ENCODE data around the gene FBLN1. TPM values are rescaled to one million over a fixed set of nuclear protein-coding genes. Genes with fewer than 3 reads are reported as not detected.

Gene FBLN1
- total RNA-seq, 1 experiment from 2014 or later: 183 TPM

DNA sequence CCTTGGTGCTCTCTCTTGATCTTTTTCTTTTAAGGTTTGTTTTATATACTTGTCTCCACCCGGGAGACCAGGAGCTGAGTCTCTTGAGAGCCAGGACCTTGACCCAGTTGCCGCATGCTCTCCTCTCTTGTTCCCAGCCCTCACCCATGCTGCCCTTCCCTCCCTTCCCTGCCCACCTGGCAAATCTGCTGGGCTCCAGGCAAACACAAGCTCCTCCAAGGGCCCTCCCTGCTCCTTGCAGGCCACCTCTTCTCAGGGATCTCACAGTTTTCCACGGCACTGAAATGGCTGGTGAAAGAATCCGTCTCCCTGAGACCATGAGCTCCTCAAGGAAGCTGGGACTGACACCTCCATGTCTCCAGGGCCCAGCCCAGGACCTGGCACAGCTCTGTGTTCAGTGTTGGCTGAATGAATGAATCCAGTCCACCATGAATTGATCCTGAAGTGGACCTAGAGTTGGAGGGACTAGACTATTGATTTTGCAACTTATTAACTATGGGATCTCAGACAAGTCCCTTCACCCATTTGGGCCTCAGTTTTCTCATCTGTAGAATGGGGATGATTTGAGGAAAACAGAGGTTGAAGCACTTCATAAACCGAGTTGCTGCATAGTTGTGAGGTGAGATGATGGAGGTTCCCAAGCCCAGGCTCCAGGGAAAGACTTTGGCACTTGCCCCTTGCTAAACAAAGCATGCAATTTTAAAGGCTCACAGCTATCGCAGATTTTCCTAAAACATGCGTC lies 25.1 kb upstream of the FBLN1 start:
- CTCF ChIA-PET: interaction anchor here (0.5 to 1.2 kb wide), 2 partner anchors 15 to 509 kb away, joined by 3 to 4 read pairs; no protein-coding TSS in a partner anchor
- POLR2A ChIA-PET: no interaction called here
- 0 out of 2 replicates have a peak, but pooled peaks cover 2% of the 10 kb centered on the region for H3K36me3 Mint-ChIP-seq
- TF ChIP-seq, protein P1, sequence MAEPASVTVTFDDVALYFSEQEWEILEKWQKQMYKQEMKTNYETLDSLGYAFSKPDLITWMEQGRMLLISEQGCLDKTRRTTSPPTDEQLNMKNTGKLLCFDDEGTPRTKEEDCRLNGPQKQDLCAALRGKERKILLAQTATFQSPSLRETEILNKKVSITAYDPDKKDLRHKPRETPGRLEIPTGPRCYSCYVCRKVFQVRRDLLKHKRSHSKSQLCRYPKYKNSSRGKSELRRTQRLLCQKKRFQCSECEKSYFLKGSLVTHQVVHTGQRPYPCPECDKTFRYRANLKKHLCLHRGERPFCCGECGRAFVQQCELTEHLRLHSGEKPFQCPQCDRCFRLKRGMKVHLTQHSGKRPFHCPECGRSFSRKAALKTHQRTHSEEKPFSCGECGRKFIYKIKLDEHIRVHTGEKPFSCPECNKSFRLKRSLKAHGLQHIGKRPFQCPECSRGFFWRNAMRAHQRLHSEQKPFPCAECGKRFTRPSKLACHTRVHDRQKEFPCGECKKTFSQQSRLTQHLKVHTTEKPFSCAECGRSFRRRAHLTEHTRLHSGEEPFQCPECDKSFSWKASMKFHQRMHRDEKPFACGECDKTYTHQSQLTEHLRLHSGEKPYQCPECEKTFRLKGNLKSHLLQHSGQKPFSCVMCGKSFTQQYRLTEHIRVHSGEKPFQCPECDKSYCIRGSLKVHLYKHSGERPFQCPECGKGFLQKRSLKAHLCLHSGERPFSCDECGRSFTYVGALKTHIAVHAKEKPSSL (CRISPR knock-in tag; conservative IDR thresholded peaks at IDR 0.05): no peak
- TF ChIP-seq, protein P2, sequence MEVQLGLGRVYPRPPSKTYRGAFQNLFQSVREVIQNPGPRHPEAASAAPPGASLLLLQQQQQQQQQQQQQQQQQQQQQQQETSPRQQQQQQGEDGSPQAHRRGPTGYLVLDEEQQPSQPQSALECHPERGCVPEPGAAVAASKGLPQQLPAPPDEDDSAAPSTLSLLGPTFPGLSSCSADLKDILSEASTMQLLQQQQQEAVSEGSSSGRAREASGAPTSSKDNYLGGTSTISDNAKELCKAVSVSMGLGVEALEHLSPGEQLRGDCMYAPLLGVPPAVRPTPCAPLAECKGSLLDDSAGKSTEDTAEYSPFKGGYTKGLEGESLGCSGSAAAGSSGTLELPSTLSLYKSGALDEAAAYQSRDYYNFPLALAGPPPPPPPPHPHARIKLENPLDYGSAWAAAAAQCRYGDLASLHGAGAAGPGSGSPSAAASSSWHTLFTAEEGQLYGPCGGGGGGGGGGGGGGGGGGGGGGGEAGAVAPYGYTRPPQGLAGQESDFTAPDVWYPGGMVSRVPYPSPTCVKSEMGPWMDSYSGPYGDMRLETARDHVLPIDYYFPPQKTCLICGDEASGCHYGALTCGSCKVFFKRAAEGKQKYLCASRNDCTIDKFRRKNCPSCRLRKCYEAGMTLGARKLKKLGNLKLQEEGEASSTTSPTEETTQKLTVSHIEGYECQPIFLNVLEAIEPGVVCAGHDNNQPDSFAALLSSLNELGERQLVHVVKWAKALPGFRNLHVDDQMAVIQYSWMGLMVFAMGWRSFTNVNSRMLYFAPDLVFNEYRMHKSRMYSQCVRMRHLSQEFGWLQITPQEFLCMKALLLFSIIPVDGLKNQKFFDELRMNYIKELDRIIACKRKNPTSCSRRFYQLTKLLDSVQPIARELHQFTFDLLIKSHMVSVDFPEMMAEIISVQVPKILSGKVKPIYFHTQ (CRISPR knock-in tag; IDR thresholded peaks at IDR 0.05): no peak
- TF ChIP-seq NFYB (CRISPR knock-in tag; conservative IDR thresholded peaks at IDR 0.05; ENCODE audit: low read depth) (no peak), ZNF281 (CRISPR knock-in tag; IDR thresholded peaks at IDR 0.05) (no peak), FOXP4 (CRISPR knock-in tag; IDR thresholded peaks at IDR 0.05) (no peak), PRDM15 (CRISPR knock-in tag; IDR thresholded peaks at IDR 0.05) (no peak), KAT7 (CRISPR knock-in tag; IDR thresholded peaks at IDR 0.05; ENCODE audit: borderline replicate concordance) (no peak), ZNF512 (CRISPR knock-in tag; IDR thresholded peaks at IDR 0.05; ENCODE audit: borderline replicate concordance) (no peak), SP1 (CRISPR knock-in tag; conservative IDR thresholded peaks at IDR 0.05) (no peak), ELF4 (CRISPR knock-in tag; IDR thresholded peaks at IDR 0.05; ENCODE audit: low read depth) (no peak), ZNF396 (CRISPR knock-in tag; IDR thresholded peaks at IDR 0.05; ENCODE audit: borderline replicate concordance) (no peak)
- TF ChIP-seq, protein P3, sequence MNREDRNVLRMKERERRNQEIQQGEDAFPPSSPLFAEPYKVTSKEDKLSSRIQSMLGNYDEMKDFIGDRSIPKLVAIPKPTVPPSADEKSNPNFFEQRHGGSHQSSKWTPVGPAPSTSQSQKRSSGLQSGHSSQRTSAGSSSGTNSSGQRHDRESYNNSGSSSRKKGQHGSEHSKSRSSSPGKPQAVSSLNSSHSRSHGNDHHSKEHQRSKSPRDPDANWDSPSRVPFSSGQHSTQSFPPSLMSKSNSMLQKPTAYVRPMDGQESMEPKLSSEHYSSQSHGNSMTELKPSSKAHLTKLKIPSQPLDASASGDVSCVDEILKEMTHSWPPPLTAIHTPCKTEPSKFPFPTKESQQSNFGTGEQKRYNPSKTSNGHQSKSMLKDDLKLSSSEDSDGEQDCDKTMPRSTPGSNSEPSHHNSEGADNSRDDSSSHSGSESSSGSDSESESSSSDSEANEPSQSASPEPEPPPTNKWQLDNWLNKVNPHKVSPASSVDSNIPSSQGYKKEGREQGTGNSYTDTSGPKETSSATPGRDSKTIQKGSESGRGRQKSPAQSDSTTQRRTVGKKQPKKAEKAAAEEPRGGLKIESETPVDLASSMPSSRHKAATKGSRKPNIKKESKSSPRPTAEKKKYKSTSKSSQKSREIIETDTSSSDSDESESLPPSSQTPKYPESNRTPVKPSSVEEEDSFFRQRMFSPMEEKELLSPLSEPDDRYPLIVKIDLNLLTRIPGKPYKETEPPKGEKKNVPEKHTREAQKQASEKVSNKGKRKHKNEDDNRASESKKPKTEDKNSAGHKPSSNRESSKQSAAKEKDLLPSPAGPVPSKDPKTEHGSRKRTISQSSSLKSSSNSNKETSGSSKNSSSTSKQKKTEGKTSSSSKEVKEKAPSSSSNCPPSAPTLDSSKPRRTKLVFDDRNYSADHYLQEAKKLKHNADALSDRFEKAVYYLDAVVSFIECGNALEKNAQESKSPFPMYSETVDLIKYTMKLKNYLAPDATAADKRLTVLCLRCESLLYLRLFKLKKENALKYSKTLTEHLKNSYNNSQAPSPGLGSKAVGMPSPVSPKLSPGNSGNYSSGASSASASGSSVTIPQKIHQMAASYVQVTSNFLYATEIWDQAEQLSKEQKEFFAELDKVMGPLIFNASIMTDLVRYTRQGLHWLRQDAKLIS (CRISPR knock-in tag; IDR thresholded peaks at IDR 0.05; ENCODE audit: borderline replicate concordance): no peak
- TF ChIP-seq, protein P4, sequence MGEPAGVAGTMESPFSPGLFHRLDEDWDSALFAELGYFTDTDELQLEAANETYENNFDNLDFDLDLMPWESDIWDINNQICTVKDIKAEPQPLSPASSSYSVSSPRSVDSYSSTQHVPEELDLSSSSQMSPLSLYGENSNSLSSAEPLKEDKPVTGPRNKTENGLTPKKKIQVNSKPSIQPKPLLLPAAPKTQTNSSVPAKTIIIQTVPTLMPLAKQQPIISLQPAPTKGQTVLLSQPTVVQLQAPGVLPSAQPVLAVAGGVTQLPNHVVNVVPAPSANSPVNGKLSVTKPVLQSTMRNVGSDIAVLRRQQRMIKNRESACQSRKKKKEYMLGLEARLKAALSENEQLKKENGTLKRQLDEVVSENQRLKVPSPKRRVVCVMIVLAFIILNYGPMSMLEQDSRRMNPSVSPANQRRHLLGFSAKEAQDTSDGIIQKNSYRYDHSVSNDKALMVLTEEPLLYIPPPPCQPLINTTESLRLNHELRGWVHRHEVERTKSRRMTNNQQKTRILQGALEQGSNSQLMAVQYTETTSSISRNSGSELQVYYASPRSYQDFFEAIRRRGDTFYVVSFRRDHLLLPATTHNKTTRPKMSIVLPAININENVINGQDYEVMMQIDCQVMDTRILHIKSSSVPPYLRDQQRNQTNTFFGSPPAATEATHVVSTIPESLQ (CRISPR knock-in tag; IDR thresholded peaks at IDR 0.05): no peak

More for the DNA sequence above, 25.1 kb upstream of the FBLN1 start:
- no peak for ATAC-seq
- no peaks in the 10 kb centered on the region; the same call in 1 of the 2 replicates for H3K27me3 Mint-ChIP-seq (ENCODE audit: low read depth)
- peaks cover 14% of the 10 kb centered on the region for H3K9me3 Mint-ChIP-seq
- H3K27ac Mint-ChIP-seq: no peak overlapping the region
- H3K4me3 Mint-ChIP-seq: no peak overlapping the region
- DNase-seq (ENCODE audit: low spot score): no peak
- 0 out of 2 replicates have a peak, but pooled peaks cover 10% of the 10 kb centered on the region for H3K4me1 Mint-ChIP-seq
